Stimulated activated CD4-positive, alpha-beta T cell treated with anti-CD3 and anti-CD28 coated beads, TNF-alpha, amount 100 ng/mL, for 1 hour (primary cell): ENCODE measurements around the gene PPM1L.
"Not testable (repeated sequence)": the region's sequence is repeated elsewhere in the genome, so short reads cannot be mapped to it uniquely, and the experiment has no call there.

Experiments
- DNase-seq, 3 donors: peaks; one replicate each; pipeline ENCODE4 v3.0.0-alpha.2; 2020; ENCODE audit warnings: low read depth in 3 of 3, low spot score in 1 of 3

The PPM1L gene

DNA sequence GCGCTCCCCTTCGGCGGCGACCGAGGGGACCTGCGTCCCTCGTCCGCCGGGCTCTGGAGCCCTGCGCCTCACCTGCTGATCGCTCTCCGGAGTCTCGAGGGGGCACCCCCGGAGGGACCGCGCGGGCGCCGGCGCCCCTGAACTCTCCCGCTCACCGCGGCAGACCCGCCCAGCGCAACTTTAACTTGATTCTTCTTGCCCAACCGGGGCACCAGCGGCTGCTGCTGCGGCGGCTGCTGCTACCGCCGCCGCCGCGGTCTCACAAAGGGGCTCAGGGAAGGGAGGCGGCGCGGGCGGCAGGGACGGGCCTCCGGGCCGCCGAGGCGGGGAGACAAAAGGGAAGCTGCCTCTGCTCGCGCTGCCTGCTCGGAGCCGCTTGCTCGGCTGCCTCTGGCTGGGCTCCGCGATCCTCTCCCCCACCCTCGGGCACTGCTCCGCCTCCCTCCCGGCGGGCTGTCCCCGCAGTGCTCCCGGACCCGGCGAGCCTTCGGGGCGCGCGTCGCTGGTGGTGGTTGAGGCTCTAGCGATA, at the start of gene PPM1L:
Gene PPM1L (plus strand): TSS at position 456 of the 529 bp plus-strand sequence.
- DNase-seq = peak; percentile 7 to 38 (median 18)

DNA sequence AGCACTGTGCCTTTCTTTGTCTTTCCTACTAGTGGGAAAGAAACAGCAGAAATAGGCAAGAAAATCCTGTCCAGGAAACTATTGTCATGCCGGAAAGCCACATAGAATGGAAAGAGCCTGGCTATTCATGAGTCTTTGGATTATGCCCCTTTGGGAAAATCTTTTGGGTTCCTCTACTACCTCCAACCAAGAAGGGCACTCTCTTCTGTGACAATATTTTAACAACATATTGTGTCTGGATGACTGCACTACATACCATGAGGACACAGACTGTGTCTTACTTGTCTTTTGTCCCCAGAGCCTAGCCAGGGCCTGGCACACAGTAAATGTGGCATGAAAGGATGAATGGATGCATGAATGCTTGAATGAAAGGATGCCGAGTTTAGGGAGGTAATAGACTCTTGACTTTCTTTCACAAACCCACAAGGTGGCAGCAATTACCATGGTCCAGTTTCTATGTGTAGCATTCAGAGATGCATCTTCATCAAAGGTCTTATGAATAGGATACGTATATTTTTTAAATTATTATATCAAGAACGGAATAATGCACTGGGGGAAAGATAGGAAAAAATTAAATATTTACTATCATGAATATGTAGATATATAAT, 48.7 kb upstream of the PPM1L start:
- DNase-seq = peak in 1 of 3 donors; percentile 6

DNA sequence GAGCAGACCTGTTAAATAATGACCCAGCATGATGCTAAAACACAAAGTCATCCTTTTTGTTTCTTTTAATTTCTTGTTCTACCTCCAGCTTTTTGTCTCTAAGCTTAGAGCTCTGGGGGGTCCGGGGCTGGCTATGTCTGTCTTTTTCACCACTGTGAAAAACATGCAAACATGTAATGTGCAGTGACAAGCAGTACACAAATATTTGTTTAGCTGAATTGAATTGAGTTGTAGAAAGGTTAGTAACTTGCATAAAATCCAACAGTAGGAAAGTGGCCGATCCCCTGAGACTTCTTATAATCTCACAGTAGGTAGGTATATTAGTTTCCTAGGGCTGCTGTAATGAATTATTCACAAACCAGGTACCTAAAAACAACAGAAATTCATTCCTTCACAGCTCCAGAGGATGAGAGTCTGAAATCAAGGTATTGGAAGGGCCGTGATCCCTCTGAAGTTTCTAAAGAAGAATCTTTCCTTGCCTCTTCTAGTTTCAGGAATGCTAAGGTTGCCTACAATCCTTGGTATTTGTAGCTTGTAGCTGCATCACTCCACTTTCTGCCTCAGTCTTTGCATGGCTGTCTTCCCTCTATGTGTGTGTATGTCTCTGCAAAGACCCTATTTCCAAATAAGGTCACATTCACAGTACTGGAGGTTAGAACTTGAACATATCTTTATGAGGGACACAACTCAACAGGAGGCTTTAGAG, 46.4 kb upstream of the PPM1L start:
- DNase-seq = no peak

DNA sequence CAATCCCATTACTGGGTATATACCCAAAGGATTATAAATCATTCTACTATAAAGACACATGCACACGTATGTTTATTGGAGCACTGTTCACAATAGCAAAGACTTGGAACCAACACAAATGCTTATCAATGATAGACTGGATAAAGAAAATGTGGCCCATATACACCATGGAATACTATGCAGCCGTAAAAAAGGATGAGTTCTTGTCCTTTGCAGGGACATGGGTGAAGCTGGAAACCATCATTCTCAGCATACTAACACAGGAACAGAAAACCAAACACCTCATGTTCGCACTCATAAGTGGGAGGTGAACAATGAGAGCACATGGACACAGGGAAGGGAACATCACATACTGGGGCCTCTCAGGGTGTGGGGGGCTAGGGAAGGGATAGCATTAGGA, 42.9 kb upstream of the PPM1L start:
- not testable (repeated sequence) for DNase-seq

DNA sequence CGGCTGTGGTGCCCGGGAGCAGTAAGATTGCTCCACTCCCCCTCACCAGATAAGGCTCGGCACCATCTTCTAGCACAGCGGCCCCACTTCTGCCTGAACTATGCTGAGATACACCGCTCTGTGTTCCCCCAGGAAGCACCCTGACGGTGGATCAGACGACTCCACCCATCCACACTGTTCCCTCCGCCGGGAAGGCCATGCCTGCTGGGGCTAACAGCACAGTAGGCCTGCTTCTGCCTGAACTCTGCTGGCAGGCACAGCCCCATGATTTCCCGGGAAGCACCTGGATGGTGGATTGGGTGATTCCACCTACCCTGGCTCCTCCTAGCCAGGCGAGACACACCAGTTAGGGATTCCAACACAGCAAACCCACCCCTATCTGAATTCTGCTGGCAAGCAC, 36.3 kb upstream of the PPM1L start:
- no peak for DNase-seq

DNA sequence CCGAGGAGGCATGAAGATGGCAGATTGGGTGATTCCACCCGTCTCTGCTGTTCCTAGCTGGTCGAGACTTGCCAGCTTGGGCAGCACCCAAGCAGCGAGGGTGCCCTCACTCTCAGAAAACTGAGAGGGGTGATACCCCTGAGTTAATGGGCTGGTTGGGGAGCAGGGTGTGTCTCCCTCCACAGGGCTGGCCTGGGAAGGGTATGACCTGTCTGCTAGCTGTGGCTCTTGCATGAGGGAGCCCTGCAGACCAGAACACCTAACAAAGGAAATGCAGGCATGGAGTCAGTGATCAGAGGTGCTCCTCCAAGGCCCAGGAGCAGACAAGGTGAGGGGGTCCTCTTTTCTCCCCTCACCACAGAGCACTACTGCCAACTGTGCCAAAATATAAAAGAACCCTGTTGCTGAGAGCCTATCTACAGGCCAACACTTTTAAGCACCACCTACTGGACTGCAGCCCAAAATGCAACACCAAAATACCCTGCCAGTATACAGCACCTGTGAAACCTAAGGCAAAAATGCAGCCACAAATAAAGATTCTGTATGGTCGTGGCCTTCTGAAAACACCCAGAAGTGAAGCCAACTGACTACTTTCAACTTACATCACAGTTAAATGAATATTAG, 35.8 kb upstream of the PPM1L start:
- no peak for DNase-seq

DNA sequence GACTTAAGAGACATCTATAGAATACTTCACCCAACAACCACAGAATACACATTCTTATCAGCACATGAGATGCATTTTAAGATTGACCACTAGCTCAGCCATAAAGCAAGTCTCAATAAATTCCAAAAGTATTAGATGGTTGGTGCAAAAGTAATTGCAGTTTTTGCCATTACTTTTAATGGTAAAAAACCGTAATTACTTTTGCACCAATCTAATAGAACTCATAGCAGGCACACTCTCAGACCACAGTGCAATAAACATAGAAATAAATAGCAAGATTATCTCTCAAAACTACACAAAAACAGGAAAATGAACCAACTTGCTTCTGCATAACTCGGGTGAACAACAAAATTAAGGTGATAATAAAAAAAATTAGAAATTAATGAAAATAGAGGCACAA, 33.7 kb upstream of the PPM1L start:
- no peak for DNase-seq

DNA sequence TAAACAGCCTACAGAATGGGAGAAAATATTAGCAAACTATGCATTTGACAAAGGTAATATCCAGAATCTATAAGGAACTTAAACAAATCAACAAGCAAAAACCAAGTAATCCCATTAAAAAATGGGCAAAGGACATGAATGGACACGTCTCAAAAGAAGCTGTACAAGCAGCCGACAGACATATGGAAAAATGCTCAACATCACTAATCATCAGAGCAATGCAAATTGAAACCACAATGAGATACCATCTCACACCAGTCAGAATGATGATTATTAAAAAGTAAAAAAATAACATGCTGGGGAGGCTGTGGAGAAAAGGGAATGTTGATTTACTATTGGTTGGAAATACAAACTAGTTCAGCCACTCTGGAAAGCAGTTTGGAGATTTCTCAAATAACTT, 30.7 kb upstream of the PPM1L start:
- DNase-seq = no peak

DNA sequence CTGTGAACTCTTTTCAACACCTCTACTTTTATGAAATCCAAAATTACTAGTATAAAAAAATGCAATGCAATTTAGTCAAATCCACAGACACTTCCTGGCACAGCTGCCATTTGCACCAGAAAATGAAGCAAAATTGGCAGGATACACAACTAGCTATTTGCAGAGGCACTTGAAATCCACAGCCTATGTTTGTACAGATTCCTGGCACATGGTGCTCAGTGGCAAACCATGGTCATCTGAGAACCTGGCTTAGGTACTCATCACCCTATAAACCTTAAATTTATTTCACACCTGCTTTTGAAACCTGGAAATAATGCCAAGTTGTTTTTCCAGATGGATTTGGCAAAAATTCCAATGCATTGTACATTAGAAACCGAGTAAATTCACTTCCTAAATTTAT, 20.2 kb upstream of the PPM1L start:
- DNase-seq = no peak

DNA sequence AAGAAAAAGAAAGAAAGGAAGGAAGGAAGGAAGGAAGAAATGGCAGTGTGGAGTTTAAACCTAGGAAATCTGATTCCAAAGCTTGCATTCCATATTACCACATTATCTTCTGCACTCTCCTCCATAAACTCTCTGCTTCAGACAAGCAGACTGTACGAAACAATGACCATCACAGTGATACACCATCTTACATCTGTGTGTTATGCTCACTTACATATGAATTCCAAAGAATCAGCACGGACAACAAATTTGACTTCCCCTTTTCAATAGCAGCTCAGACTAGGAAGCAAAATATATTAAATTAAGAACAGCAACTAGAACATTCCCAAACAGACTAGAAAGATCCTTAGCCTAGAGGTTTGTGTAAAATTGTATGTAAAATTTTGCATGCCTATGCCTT, 18.0 kb upstream of the PPM1L start:
- DNase-seq = no peak

DNA sequence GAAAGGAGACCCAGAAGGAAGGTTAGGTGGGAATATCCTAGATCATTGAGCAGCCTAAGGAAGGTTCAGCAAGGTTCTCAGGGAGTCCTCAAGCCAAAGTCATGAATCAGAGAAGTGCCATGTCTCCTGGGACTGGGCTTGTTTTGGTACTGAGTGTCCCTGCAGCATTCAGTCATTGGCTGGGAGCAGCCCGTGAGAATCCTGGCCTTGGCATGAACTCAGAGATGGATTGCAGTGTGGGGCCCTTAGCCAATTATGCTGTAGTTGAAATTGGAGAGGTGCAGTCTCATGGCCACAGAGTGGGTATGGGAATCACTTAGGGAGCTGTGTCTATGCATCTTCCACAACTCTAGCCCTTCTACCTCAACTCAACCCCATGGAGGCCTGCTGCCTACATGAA, 17.0 kb upstream of the PPM1L start:
- no peak for DNase-seq

DNA sequence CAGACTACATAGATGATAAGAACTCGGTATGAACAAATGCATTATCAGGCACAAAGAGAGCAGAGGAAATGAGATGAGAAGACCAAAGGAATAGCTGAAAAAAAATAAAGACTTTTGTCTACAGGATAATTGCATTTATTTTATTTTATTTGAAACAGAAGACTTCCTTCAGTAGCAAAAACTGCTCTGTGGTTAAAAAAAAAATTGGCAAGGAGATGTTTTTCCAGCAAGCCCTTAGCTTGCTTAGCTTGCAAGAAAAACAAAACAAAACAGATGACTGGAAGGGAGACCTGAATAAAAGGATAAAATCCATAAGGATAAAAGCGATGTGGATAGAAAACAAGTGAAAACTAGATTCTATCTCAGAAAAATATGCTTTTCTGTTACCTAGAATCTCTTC, 9.1 kb upstream of the PPM1L start:
- no peak for DNase-seq

DNA sequence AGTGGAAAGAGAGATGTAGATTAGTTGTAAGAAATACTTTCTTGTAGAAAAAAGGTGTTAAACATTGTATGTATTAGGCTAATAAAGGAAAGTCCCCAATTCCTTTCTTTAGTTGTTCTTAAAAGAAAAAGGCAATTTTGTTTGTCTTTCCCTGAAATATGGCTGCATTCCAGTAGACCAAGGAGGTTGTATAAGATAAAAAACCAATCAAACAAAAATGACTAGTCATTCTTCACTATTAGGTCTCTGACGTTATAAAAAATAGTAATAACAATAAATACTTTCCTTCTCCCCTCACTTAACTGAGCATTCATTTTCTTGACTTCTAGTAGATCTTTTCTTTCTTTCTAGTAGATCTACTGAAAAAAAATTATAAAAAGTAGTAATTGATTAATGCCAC, 8.6 kb upstream of the PPM1L start:
- no peak for DNase-seq

DNA sequence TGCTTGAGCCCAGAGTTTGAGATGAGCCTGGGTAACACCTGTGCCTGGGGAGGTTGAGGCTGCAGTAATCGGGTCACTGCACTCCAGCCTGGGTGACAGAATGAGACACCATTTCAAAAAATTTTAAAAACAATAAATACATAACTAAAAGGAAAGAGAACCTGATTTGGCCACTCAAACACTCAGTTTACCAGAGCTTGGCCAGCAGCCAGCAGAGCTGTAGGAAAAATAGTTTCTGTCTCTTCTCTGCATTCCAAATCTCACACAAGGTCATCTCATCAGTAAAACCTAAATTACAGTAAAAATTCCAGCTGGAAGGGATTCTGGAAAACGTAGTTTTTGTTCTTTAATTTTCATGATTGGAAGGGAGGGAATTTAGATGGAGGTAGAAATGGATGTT, 7.8 kb upstream of the PPM1L start:
- DNase-seq = no peak

DNA sequence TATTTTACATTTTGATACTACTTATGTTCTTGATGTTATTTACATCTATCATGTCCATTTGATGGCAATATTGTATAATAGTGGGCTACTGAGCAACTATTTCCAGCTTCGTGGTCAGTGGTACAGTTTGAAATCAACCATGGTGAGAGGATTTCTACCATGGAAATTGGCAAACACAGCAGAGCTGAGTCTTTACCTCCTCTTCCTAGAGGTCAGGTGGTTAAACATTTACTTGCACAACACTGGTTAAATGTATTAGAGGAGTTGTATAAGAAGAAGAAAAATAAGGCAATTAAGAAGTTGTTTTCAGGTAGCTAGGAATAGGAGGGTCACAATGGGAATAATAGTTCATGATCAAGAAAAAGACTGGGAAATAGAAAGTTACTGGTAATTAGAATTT, 7.2 kb upstream of the PPM1L start:
- DNase-seq = no peak

DNA sequence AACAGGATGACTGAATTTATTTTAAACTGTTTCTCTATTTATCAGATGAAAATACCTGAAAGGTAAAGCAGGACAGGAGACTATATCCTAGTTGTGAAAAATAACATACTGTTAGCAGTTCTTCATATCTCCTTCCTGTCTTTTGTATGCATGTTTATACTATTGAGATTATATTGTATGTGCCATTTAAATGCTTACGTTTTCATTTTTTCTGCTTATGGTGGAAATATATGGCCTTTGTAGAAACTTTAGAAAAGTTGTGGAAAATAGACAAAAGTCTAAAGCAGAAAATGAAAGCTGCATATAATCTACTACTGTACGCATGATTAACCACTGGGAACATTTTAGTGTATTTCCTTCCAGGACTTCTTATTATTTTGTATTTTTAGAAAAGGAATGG, 2.1 kb upstream of the PPM1L start:
- no peak for DNase-seq

DNA sequence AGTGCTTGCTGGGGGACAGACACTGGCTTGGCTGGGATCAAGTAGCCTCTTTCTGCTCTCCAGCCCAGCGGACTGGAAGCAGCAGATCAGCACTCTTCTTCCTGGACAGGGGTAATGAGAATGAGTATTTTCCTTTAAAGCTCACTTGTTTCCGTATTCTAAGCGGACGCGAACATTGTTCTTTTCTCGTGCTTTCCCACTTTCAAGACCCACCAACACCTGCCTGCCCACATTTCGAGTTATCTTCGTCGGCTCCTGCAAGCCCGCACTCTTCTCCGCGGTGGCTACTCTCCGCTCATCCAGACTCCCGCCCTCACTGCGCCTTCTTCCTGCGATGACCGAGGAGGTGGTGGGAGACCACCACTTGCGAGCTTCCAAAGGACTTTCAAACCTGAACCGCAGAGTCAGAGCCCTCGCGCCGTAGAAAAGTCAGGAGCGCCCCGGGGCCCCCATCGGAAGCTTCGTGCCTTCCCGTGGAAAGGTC, 1.6 kb upstream of the PPM1L start:
- DNase-seq = no peak

DNA sequence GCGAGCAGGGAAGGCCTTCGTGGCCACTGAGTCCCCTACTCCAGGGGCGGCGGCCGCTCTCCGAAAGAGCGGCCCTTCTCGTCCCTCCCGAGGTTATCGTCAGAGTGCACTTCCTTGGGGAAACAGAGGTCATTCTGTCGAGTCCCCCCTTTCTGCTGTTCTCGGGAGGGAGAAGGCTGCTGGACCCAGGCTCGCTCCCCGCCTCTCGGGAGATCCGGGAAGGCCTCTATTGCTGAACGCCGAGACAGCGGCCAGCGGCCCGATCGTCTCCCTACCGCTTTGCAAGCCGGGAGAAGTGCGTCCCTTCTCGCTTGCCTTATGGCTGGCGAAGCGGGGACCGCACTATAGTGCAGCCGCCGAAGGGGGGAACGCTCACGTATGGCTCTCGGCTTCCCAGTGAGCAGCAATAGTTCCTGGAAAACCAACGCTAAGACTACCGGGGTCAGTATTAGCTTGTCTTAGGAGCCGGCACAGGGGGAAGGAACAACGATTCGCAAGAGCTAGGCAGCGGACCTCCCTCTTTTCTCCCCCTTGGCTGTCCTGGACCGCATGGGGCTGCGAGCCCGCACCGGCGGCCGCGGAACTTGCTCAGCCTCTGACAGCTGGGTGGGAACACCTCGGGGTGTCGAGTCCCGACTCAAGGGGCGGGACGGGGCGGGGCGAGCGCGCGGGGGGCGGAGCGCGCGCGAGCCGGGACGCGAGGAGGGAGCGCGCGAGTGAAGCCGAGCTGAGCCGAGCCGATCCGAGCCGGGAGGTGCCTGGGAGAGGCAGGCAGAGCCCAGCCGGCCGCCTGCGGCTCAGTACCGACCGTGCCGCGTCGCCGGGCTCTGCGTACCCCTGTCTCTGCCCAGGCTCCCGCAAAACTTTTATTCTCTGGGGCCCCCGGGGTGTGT, 930 bp upstream of the PPM1L start:
- DNase-seq = peak; percentile 67 to 85 (median 82)

DNA sequence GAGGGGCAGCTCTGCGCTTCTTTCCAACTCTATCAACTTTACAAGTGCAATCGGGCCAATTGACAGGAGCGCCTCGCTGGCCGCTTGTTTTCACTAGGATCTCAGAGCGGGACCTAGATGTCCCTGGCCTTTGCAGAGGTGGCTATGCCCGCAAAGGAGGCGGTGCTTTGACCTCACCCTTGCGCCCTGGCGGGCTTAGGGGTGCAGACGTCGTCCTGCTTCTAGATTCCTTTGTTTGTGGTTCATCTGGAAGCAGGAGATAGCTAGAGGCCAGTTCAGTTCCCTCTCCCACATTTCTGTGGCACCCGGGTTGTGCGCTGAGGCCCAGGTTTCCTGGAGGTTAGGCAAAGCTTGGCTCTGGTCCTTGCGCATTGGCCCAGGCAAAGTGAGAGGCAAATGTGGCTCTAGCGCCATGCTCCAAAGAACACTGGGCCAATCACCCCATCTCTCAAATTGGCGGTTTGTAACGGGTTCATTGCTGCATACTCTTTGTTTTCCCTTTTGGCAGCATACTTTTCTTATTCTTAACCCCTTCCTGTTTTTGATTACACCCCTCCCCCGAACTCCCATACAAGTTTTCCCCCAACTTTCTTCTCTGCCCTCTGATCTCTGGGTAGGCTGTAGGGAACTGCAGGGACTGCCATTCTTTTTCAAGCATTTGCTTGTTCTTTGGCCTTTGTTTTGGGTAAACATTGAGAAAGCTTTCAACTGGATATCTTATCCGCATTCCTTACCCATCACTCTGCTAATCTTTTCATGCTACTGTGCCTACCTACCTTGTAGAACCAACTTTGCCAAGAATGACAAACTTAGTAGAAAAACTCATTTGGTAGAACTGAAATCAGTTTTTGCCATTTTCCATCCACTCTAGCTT, 1.4 kb downstream of the PPM1L start:
- no peak for DNase-seq

DNA sequence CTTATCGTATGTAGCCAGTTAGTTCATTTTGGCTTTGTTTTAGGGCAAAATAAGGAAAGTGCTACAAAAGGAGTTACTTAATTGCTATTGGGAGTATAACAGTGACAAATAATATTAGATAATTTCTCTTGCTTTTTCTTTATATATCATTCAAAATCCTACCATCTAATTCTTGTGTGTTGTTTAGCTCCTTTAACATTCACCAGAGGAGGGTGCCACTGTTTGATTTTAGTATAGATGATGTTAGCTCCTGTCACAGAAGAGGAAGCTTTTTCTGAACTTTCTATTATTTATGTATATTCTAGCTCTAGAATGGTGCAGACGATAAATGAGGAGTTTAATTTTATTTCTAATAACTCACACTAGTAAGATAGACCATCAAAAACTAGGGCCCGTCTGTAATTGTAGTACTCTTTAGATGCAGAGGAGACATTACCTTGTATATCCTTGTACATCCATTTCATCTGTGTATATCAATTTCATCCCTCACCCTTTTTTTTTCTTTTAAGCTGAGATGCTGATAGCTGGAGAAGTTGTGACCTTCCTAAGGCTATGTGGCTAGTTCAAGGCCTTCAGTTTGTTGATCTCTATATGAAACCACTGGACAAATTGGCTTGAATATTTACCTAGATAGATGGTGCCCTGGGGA, 3.0 kb downstream of the PPM1L start:
- DNase-seq = no peak
